Esophagus muscularis mucosa (tissue), 4 donors: ENCODE results near the gene ABCC8. TPM values are rescaled to one million over a fixed set of nuclear protein-coding genes. Genes with fewer than 3 reads are reported as not detected.

Source experiments
- DNase-seq: peaks from one replicate; pipeline ENCODE4 v3.0.0-alpha.2; 2017; ENCODE audit errors: extremely low spot score
- H3K27ac ChIP-seq, 4 donors: fragments of 200-600 bp; sonication (generic); replicated peaks in 1 of 4; 1 replicate in 3 of 4; 2 replicates in 1 of 4; pipeline ENCODE4 v1.5.1; 2016 to 2019; ENCODE audit warnings: mild to moderate bottlenecking in 1 of 4
- H3K27me3 ChIP-seq, 4 donors: fragments of 200-600 bp; sonication (generic); one replicate each; pipeline versions ENCODE4 v1.5.1 to v1.6.0; 2016 to 2019
- H3K36me3 ChIP-seq, 4 donors: fragments of 200-600 bp; sonication (generic); one replicate each; pipeline ENCODE4 v1.5.1; 2016 to 2019
- H3K4me1 ChIP-seq, 4 donors: fragments of 200-600 bp; sonication (generic); one replicate each; pipeline ENCODE4 v1.5.1; 2016 to 2019
- H3K4me3 ChIP-seq, 4 donors: fragments of 200-600 bp; sonication (generic); 1 replicate in 2 of 4; 2 replicates in 2 of 4; pipeline ENCODE4 v1.5.1; 2016 to 2019; ENCODE audit warnings: mild to moderate bottlenecking in 4 of 4, moderate library complexity in 1 of 4
- H3K9me3 ChIP-seq, 4 donors: fragments of 200-600 bp; sonication (generic); 1 replicate in 3 of 4; 2 replicates in 1 of 4; pipeline ENCODE4 v1.5.1; 2016 to 2019
- CTCF ChIP-seq, 3 experiments: fragments of 200-600 bp in 2 of 3; fragments of 450-650 bp in 1 of 3; sonication (generic) in 2 of 3; IDR thresholded peaks; one replicate each; pipeline ENCODE4 v1.5.1; 2017 to 2019; ENCODE audit warnings: antibody characterized with exemption in 3 of 3, mild to moderate bottlenecking in 2 of 3, moderate library complexity in 1 of 3
- EP300 ChIP-seq: sonication (generic); formaldehyde crosslinking; IDR thresholded peaks from one replicate; pipeline ENCODE4 v1.6.1; 2017; ENCODE audit warnings: antibody characterized with exemption
- POLR2A ChIP-seq: fragments of 450-650 bp; IDR thresholded peaks from one replicate; pipeline ENCODE4 v1.6.1; 2017; ENCODE audit warnings: antibody characterized with exemption, moderate library complexity, mild to moderate bottlenecking, low read depth
- POLR2AphosphoS5 ChIP-seq, 2 donors: sonication (generic); formaldehyde crosslinking; IDR thresholded peaks; one replicate each; pipeline ENCODE4 v1.6.1; 2017; ENCODE audit warnings: antibody characterized with exemption in 2 of 2
- WGBS: methylation state at CpG from one replicate; pipeline ENCODE4 v1.1.5; 2018; 5-methylcytosine and 5-hydroxymethylcytosine counted together
- intact Hi-C: fragments of 100-400 bp; cut with DNase I; formaldehyde crosslinking; loops from one replicate; pipeline ENCODE4 v1.15.1; 2023
- total RNA-seq, 4 donors: library from RNA; depleted of rRNA; stranded (reverse); fragments of >200 nt; gene quantifications; one replicate each; pipeline versions ENCODE4 v1.1.0 to v1.2.1, GENCODE V29; 2016

ABCC8 gene
- total RNA-seq, 4 donors from 2014 or later, result 0.63 to 2.5 (median 1.7) TPM

- Histone ChIP-seq H3K27ac (peak overlapping the region; percentile 82 to 94 (median 88)), H3K4me3 (peak overlapping the region; percentile 58 to 85 (median 72)), H3K36me3 (no peaks in the 10 kb centered on the region), H3K9me3 (no peaks in the 10 kb centered on the region), H3K27me3 (no peaks in the 10 kb centered on the region), H3K4me1 (peaks cover 13 to 34% (median 23%) of the 10 kb centered on the region in 4 donors)
- DNase-seq, result no peak
- 27% methylated on average over 12 of the region's 12 CpGs for WGBS
- no peak for TF ChIP-seq POLR2AphosphoS5 (IDR thresholded peaks at IDR 0.05)
- no peak for TF ChIP-seq POLR2A
- peak in 2 of 3 experiments; percentile 5 to 29 for TF ChIP-seq CTCF (IDR thresholded peaks at IDR 0.05)
- intact Hi-C loops, result no loop called here
Measured at GRCh38 chr11:17351172-17351509, 125.5 kb downstream of the ABCC8 start.

GRCh38 chr11:17350455-17351171 is 126.0 kb downstream of the ABCC8 start:
- intact Hi-C loops, result no loop called here
- no peak for TF ChIP-seq POLR2A
- TF ChIP-seq POLR2AphosphoS5 (IDR thresholded peaks at IDR 0.05), result no peak
- no peak for TF ChIP-seq EP300
- TF ChIP-seq CTCF (IDR thresholded peaks at IDR 0.05), result no peak
- no peak for DNase-seq
- H3K4me1 ChIP-seq, result peaks cover 13 to 34% (median 23%) of the 10 kb centered on the region in 4 donors
- 95% methylated on average over 7 of the region's 7 CpGs for WGBS
- H3K27me3 ChIP-seq, result no peaks in the 10 kb centered on the region
- H3K36me3 ChIP-seq, result no peaks in the 10 kb centered on the region
- H3K27ac ChIP-seq, result no peak overlapping the region
- H3K4me3 ChIP-seq, result peak overlapping the region in 2 of 4 donors; percentile 76 to 85
- H3K9me3 ChIP-seq, result no peaks in the 10 kb centered on the region

- no peak for TF ChIP-seq CTCF (IDR thresholded peaks at IDR 0.05)
- TF ChIP-seq EP300, result no peak
- no peaks in the 10 kb centered on the region for H3K9me3 ChIP-seq
- intact Hi-C loops, result no loop called here
- WGBS, result 66% methylated on average over 1 of the region's 1 CpG
- H3K4me3 ChIP-seq, result no peak overlapping the region
- no peak for DNase-seq
- H3K27me3 ChIP-seq, result no peaks in the 10 kb centered on the region
- H3K36me3 ChIP-seq, result no peaks in the 10 kb centered on the region
- no peak overlapping the region for H3K27ac ChIP-seq
- peaks cover 8 to 16% (median 14%) of the 10 kb centered on the region in 4 donors for H3K4me1 ChIP-seq
Measured at GRCh38 chr11:17347676-17348075, 129.0 kb downstream of the ABCC8 start.

GRCh38 chr11:17343907-17344306 is 132.7 kb downstream of the ABCC8 start:
- WGBS, result 52% methylated on average over 1 of the region's 1 CpG
- no peak for DNase-seq
- no peaks in the 10 kb centered on the region for H3K4me1 ChIP-seq

More at GRCh38 chr11:17343907-17344306, 132.7 kb downstream of the ABCC8 start:
- Histone ChIP-seq H3K9me3 (no peaks in the 10 kb centered on the region), H3K27ac (no peak overlapping the region), H3K36me3 (no peaks in the 10 kb centered on the region), H3K4me3 (no peak overlapping the region), H3K27me3 (no peaks in the 10 kb centered on the region)
- TF ChIP-seq POLR2A (no peak), POLR2AphosphoS5 (IDR thresholded peaks at IDR 0.05) (no peak), CTCF (IDR thresholded peaks at IDR 0.05) (no peak), EP300 (no peak)
- intact Hi-C loops, result no loop called here
